Endothelial cell of umbilical vein (primary cell): Measurements from ENCODE around the gene CCDC60. TPM values are rescaled to one million over a fixed set of nuclear protein-coding genes. Genes with fewer than 3 reads are reported as not detected.

Experiments
- BruUV-seq: library from RNA; stranded (reverse); fragments of 400-500 nt; replicated peaks from 2 replicates; lab custom pipeline; 2021; lab: Mats Ljungman, UMichigan
- CTCF ChIA-PET: fragments of 300-600, 350-600 bp; sonication (Branson Sonifier 250); formaldehyde crosslinking; loops from one replicate; lab custom pipeline; 2021; ENCODE audit warnings: antibody characterized with exemption, inconsistent platforms; lab: Charles Lee
- POLR2A ChIA-PET: fragments of 300-600, 350-600 bp; sonication (Branson Sonifier 250); formaldehyde crosslinking; loops from one replicate; lab custom pipeline; 2021; ENCODE audit warnings: antibody characterized with exemption, inconsistent platforms; lab: Charles Lee
- DNase-seq: peaks from one replicate; pipeline ENCODE4 v3.0.0-alpha.2; 2011; ENCODE audit warnings: low read depth, low spot score
- FAIRE-seq: peaks from 2 replicates; lab custom pipeline; 2011; peaks lifted over from hg19 to GRCh38; lab: Jason Lieb, UNC
- H2AFZ ChIP-seq: 2 replicates; pipeline ENCODE4 v1.6.0; 2012; ENCODE audit warnings: low read depth, low read length, control low read depth, inconsistent platforms
- H3K27ac ChIP-seq: 2 replicates; pipeline ENCODE4 v1.5.1; 2011; ENCODE audit warnings: low read depth, mild to moderate bottlenecking, control low read depth, low read length, moderate library complexity; ENCODE audit not compliant: insufficient read depth
- H3K27me3 ChIP-seq, 2 experiments: 2 replicates each; pipeline versions ENCODE4 v1.6.0 to v1.6.1; 2011; ENCODE audit warnings: low read length in 2 of 2, mixed read lengths in 1 of 2; ENCODE audit not compliant: control insufficient read depth in 2 of 2, insufficient read depth in 2 of 2
- H3K36me3 ChIP-seq, 2 experiments: 2 replicates in 1 of 2; 3 replicates in 1 of 2; pipeline ENCODE4 v1.5.1; 2011; ENCODE audit warnings: low read length in 2 of 2, mild to moderate bottlenecking in 1 of 2, moderate library complexity in 1 of 2; ENCODE audit not compliant: control insufficient read depth in 2 of 2, insufficient read depth in 2 of 2; ENCODE audit errors: extremely low read depth in 1 of 2
- H3K4me1 ChIP-seq: 3 replicates; pipeline ENCODE4 v1.5.1; 2011; ENCODE audit warnings: mild to moderate bottlenecking, low read length; ENCODE audit not compliant: control insufficient read depth, insufficient read depth; ENCODE audit errors: extremely low read depth
- H3K4me2 ChIP-seq: 2 replicates; pipeline ENCODE4 v1.6.1; 2011; ENCODE audit warnings: low read length, control low read depth, mixed read lengths; ENCODE audit not compliant: insufficient read depth
- H3K4me3 ChIP-seq, 3 experiments: fragments of 200-600 bp in 1 of 3; sonication (generic), shearing (Covaris generic) in 1 of 3; replicated peaks in 1 of 3; 2 replicates each; pipeline ENCODE4 v1.5.1; 2011 to 2016; ENCODE audit warnings: control low read depth in 3 of 3, low read length in 3 of 3, mild to moderate bottlenecking in 2 of 3, inconsistent platforms in 1 of 3, low read depth in 1 of 3, moderate library complexity in 1 of 3; ENCODE audit not compliant: insufficient read depth in 1 of 3
- H3K79me2 ChIP-seq: 2 replicates; pipeline ENCODE4 v1.6.0; 2012; ENCODE audit warnings: low read length, inconsistent platforms; ENCODE audit not compliant: control insufficient read depth, insufficient read depth
- H3K9ac ChIP-seq: replicated peaks from 2 replicates; pipeline ENCODE3; 2011; ENCODE audit warnings: low read length, control low read depth; ENCODE audit not compliant: insufficient read depth; ENCODE audit errors: extremely low read depth
- H3K9me1 ChIP-seq: replicated peaks from 3 replicates; pipeline ENCODE4 v1.6.0; 2011; ENCODE audit warnings: mild to moderate bottlenecking, low read length; ENCODE audit not compliant: control insufficient read depth, insufficient read depth; ENCODE audit errors: extremely low read depth
- H3K9me3 ChIP-seq: replicated peaks from 2 replicates; pipeline ENCODE4 v1.5.1; 2012; ENCODE audit warnings: low read length, inconsistent platforms; ENCODE audit not compliant: control insufficient read depth, insufficient read depth
- H4K20me1 ChIP-seq: replicated peaks from 2 replicates; pipeline ENCODE3; 2011; ENCODE audit warnings: mild to moderate bottlenecking, low read length; ENCODE audit not compliant: control insufficient read depth, insufficient read depth; ENCODE audit errors: extremely low read depth
- EZH2 ChIP-seq: IDR thresholded peaks from 2 replicates; pipeline ENCODE4 v1.6.1; 2012; ENCODE audit warnings: borderline replicate concordance, low read depth, mild to moderate bottlenecking, moderate library complexity, low read length, inconsistent platforms; ENCODE audit not compliant: severe bottlenecking
- FOS ChIP-seq: IDR thresholded peaks from 2 replicates; pipeline ENCODE4 v1.6.1; 2011; ENCODE audit warnings: mild to moderate bottlenecking, low read length, moderate library complexity, borderline replicate concordance; ENCODE audit not compliant: insufficient read depth
- GATA2 ChIP-seq: IDR thresholded peaks from 2 replicates; pipeline ENCODE4 v1.7.0; 2011; ENCODE audit warnings: low read depth, mild to moderate bottlenecking, moderate library complexity, mixed read lengths, low read length; ENCODE audit not compliant: insufficient read length, insufficient read depth
- JUN ChIP-seq: IDR thresholded peaks from 2 replicates; pipeline ENCODE4 v1.6.1; 2011; ENCODE audit warnings: borderline replicate concordance, low read depth; ENCODE audit not compliant: insufficient read length, insufficient read depth
- MAX ChIP-seq: IDR thresholded peaks from 2 replicates; pipeline ENCODE4 v1.6.1; 2011; ENCODE audit not compliant: insufficient read depth, insufficient read length
- MYC ChIP-seq: IDR thresholded peaks from one replicate; pipeline ENCODE4 v1.6.1; 2011; ENCODE audit warnings: mild to moderate bottlenecking, low read depth, low read length
- POLR2A ChIP-seq: IDR thresholded peaks from 2 replicates; pipeline ENCODE4 v1.6.1; 2012; ENCODE audit warnings: low read depth, mild to moderate bottlenecking, control low read depth, low read length
- POLR2AphosphoS5 ChIP-seq: IDR thresholded peaks from 2 replicates; pipeline ENCODE4 v1.6.1; 2012; ENCODE audit warnings: low read depth, mild to moderate bottlenecking, control low read depth, low read length, moderate library complexity; ENCODE audit not compliant: insufficient read depth
- dilution Hi-C: fragments of 300-500 bp; cut with MboI; formaldehyde crosslinking; loops from one replicate; pipeline ENCODE4 v1.15.0; 2019; ENCODE audit warnings: low sequenced_read_pairs; ENCODE audit not compliant: extremely low pct_ligation_motif_present
- intact Hi-C: fragments of 100-400 bp; cut with micrococcal nuclease; formaldehyde crosslinking; loops from one replicate; pipeline ENCODE4 v1.10.0; 2022
- polyA plus RNA-seq, 4 experiments: library from polyadenylated mRNA; depleted of rRNA in 3 of 4; stranded (reverse) in 3 of 4; unstranded in 1 of 4; fragments of >200 nt; gene quantifications; 2 replicates each; pipeline versions ENCODE4 v1.2.1 to v1.2.3, GENCODE V29; 2011 to 2012; ENCODE audit warnings: missing spikeins in 1 of 4
- total RNA-seq: library from RNA; stranded (reverse); gene quantifications from 2 replicates; pipeline ENCODE4 v1.2.3, GENCODE V29; 2021
- TF ChIP-seq, protein P1 (sequence below), 2 donors: IDR thresholded peaks; 1 replicate in 1 of 2; 2 replicates in 1 of 2; pipeline ENCODE4 v1.5.1; 2011; ENCODE audit warnings: low read length in 2 of 2, mild to moderate bottlenecking in 2 of 2, moderate library complexity in 2 of 2, control low read depth in 1 of 2, inconsistent platforms in 1 of 2, low read depth in 1 of 2; ENCODE audit not compliant: insufficient read depth in 1 of 2; ENCODE audit errors: extremely low read depth in 1 of 2

Gene CCDC60
- total and polyA plus RNA-seq, 2 donors (not counting 3 experiments of a cell fraction or from before 2014, with no cell fraction given) = not detected

DNA sequence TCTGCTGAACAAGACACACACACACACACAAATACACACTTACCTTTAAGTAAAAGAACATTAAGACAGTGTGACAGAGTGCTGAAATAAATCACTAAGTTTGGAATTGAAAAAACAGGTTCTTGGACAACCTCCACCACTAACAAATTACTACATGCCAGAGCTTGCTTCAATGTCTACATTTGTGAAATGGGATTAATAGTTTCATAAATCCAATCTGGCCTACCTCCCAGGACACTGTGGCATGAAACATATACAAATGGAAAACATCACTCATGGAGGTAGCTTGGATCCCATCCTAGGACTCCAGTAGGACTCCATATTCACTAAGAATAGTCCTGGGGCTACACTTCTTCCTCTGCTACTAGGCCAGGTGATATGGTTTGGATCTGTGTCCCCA is 8.2 kb upstream of the CCDC60 start:
- Histone ChIP-seq H3K4me1 (no peaks in the 10 kb centered on the region), H3K4me2 (no peak overlapping the region), H3K9me3 (peaks cover 2% of the 10 kb centered on the region), H3K4me3 (no peak overlapping the region), H4K20me1 (no peaks in the 10 kb centered on the region), H3K9ac (no peak overlapping the region), H3K9me1 (no peaks in the 10 kb centered on the region), H2AFZ (no peak overlapping the region), H3K36me3 (no peaks in the 10 kb centered on the region), H3K79me2 (no peaks in the 10 kb centered on the region), H3K27me3 (no peaks in the 10 kb centered on the region), H3K27ac (no peak overlapping the region)
- CTCF ChIA-PET = no interaction called here
- POLR2A ChIA-PET = no interaction called here
- TF ChIP-seq FOS = no peak
- no peak for TF ChIP-seq MAX
- TF ChIP-seq EZH2 = no peak
- no peak for TF ChIP-seq POLR2A
- TF ChIP-seq POLR2AphosphoS5 = no peak
- no peak for TF ChIP-seq GATA2
- TF ChIP-seq, protein P1, sequence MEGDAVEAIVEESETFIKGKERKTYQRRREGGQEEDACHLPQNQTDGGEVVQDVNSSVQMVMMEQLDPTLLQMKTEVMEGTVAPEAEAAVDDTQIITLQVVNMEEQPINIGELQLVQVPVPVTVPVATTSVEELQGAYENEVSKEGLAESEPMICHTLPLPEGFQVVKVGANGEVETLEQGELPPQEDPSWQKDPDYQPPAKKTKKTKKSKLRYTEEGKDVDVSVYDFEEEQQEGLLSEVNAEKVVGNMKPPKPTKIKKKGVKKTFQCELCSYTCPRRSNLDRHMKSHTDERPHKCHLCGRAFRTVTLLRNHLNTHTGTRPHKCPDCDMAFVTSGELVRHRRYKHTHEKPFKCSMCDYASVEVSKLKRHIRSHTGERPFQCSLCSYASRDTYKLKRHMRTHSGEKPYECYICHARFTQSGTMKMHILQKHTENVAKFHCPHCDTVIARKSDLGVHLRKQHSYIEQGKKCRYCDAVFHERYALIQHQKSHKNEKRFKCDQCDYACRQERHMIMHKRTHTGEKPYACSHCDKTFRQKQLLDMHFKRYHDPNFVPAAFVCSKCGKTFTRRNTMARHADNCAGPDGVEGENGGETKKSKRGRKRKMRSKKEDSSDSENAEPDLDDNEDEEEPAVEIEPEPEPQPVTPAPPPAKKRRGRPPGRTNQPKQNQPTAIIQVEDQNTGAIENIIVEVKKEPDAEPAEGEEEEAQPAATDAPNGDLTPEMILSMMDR (IDR thresholded peaks at IDR 0.05; ENCODE audit: extremely low read depth in 1 of 2, insufficient read depth in 1 of 2, low read depth in 1 of 2, low read length in 2 of 2) = no peak
- no peak for TF ChIP-seq MYC
- TF ChIP-seq JUN = no peak
- BruUV-seq = no TSS peak
- dilution Hi-C loops = no loop called here
- FAIRE-seq (no peak), DNase-seq (no peak)
- intact Hi-C loops = no loop called here
